Measurements from ENCODE around the gene FOXP2.

GRCh38 chr7:114533131-114533530 is 118.5 kb downstream of the FOXP2 start:
- TF ChIP-seq, protein P1, sequence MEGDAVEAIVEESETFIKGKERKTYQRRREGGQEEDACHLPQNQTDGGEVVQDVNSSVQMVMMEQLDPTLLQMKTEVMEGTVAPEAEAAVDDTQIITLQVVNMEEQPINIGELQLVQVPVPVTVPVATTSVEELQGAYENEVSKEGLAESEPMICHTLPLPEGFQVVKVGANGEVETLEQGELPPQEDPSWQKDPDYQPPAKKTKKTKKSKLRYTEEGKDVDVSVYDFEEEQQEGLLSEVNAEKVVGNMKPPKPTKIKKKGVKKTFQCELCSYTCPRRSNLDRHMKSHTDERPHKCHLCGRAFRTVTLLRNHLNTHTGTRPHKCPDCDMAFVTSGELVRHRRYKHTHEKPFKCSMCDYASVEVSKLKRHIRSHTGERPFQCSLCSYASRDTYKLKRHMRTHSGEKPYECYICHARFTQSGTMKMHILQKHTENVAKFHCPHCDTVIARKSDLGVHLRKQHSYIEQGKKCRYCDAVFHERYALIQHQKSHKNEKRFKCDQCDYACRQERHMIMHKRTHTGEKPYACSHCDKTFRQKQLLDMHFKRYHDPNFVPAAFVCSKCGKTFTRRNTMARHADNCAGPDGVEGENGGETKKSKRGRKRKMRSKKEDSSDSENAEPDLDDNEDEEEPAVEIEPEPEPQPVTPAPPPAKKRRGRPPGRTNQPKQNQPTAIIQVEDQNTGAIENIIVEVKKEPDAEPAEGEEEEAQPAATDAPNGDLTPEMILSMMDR (IDR thresholded peaks at IDR 0.05; ENCODE audit: borderline replicate concordance, extremely low read depth, low read length, poor library complexity, severe bottlenecking) = no peak
- TF ChIP-seq EZH2 (IDR thresholded peaks at IDR 0.05; ENCODE audit: borderline replicate concordance, low read depth, low read length, severe bottlenecking) = no peak
